ENCODE measurements around the gene BCL7A.

The BCL7A gene

DNA sequence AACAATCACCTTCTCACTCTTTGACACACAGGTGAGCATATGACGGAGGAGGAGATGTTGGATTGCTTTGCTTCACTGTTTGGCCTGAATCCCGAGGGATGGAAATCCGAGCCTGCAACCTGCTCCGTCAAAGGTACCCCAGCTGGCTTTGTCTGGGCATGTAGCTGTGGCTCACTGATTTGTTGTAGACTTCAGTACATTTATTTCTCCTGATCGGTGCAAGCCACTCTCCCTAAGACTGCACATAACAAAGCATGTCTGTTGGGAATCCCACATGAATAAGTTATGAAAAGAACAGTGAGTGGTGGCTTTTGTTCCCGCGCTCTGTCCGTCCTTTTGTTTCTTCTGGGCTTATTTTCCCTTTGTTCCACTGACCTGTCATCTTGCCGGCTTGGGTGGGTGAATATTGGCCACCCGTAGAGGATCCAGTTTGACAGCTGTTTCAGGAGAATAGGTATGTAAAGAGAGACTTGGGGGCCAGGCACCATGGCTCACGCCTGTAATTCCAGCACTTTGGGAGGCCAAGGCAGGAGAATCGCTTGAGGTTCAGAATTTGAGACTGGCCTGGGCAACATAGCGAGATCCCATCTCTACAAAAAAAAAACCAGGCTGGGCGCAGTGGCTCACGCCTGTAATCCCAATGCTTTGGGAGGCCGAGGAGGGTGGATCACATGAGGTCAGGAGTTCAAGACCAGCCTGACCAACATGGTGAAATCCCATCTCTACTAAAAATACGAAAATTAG lies 20.0 kb upstream of the BCL7A start:
- DNase-seq (ENCODE audit: low read depth in 2 of 2) = no peak

DNA sequence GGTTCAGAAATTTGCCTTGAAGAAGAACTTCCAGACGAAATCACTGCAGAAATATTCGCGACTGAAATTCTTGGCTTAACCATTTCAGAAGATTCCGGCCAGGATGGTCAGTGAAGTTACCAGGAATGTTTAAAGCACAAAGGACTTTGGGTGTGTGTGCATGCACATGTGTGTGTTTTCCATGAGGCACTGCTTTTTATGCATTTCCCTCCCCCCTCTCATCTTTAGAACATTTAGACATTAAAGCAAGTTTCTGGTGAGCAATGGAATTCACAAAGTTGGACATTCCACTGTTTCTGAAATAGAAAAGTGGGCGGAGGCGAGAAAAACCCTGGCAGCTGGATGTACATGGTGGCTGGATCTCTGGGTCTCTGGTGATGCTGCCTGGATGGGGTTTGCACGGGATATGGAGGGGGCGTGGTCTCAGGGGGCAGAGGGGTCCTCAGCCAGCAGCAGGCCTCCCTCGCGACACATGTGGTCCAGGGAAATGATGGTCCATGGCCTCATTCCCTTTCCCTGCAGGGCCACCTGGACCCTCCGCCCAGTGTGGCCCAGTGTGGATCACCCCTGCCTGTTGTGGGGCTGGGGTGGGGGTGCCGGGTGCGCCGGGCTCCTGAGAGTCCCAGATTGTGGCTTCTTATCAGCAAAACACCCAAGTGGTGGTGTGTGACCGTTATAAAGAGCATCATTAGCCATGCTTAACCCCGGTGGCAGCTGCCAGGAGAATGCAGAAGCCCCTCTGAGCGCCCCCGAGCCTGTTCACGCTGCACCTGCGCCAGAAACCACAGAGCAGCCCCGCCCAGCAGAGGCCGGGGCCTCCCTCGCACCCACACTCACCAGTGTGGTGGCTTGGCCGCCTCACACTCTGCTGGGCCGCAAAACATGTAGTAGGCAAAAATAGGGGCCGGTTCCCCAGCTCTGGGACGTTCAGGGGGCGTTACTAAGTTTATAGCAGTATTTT lies 17.8 kb upstream of the BCL7A start:
- DNase-seq (ENCODE audit: low read depth in 2 of 2) = no peak

DNA sequence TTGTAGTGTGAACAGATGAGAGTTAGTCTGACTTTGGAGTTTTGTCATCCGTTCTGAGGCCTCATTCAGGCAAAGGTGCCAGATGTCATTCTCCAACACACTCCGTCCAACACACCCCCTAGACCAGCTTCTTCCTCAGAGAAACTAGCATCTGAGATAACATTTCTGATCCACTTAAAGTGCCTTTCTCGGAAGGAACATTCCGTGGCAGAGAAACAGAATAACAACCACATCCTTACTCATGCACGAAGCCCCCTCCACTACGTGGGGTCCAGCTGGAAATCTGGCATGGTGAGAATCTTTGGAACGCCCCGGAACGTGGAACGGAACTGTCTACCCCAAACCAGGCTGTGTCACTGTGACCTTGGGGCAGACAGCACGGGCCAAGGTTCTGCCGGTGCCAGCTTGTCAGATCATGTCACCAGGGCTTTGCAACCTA lies 17.0 kb upstream of the BCL7A start:
- no peak for DNase-seq (ENCODE audit: low read depth in 2 of 2)

DNA sequence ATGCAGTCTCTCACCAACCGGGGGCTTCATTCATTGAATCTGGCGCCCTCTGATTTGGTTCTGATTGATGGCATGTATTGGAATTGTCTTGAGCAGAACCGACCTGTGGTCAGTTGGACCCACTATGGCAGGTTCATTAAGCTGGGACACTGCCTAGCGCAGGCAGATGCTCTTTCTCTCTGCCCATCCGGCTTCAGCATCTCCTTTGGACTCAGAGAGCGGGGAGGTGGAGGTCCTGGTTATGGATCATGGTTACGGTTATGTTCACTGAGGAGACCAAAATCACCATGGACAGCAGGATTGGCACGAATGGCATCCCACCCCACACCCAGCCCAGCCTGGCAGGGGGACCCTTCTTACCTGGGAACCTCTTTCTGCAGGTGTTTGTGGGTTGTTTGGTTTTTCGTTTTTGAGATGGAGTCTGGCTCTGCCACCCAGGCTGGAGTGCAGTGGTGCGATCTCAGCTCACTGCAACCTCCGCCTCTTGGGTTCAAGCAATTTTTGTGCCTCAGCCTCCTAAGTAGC lies 16.4 kb upstream of the BCL7A start:
- no peak for DNase-seq (ENCODE audit: low read depth in 2 of 2)

DNA sequence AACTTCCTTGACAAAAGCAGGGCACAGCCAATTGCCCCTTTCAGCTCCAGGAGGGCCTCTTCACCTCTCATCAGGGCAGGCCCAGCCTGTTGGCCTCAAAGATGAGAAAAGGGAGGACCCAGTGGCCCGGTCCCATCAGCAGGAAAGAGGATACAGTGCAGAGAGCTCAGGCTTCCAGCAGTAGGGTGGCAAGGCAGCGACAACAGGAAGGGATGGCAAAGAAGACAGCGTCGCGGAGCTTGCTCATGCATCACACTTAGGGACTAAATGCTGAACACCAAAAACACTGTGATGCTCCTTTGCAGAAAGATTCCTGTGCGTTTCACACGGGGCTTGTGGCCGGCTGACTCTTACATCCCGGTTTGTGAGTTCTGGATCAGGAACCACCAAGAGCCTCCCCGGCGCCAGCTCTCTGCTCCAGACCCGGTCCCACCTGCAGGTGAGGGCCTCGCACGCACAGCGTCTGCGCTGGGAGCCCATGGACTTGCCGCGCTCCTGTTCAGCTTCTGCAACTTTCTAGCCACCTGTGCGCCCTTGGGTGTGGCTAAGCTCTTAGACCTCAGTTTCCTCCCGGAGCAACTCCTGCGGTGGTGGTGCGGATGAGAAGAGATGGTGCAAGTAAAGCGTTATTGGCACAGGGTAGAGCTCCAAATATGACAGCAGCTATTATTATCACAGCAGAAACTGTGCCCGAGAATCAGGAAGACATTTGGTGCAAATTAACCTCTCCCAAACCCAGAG lies 15.3 kb upstream of the BCL7A start:
- no peak for DNase-seq (ENCODE audit: low read depth in 2 of 2)

DNA sequence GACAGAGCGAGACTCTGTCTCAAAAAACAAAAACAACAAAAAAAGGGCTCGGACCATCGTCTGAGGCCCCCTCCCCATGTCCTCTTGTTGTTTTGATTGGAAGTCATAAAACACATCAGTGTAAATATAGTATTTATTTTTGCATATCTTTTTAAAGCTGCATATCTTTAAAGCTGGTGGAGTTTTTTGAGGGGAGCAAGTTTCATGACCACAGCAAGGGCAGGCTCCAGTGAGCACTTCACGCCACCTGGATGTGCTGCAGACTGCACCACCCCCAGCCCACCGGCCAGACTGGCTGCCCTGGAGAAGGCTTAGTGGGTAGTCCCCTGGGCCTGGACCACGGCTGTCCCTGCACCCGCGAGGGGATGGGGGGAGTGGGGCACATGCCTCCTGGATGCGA lies 11.9 kb upstream of the BCL7A start:
- DNase-seq (ENCODE audit: low read depth in 2 of 2) = no peak

DNA sequence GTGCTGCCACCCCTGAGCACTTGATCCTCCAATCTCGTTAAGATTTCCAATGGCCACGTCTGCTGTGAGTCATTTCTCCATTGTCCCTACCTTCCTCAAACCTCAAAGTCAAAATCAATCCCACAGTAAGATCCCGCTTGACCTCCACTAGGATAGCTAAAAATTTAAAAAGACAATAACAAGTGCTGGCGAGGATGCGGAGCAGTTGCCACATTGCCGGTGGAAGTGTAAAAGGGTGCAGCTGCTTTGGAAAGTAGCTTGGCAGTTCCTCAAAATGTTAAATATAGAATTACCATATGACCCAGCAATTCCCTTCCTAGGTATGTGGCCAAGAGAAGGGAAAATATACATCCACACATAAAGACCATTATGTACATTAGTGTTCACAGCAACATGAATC lies 9.5 kb upstream of the BCL7A start:
- DNase-seq (ENCODE audit: low read depth in 2 of 2) = no peak

DNA sequence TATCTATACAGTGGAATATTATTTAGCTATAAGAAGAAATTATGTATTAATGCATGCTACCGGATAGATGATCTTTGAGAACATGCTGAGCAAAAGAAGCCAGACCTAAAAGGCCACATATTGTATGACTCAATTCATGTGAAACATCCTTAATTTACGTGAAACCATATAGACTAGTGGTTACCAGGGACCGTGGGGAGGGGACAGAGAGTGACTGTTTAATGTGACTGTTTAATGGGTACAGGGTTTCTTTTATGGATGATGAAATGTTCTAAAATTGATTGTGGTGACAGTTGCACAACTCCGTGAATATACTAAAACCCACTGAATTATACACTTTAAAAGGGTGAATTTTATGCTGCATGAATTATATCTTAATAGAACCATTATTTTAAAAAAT lies 8.5 kb upstream of the BCL7A start:
- no peak for DNase-seq (ENCODE audit: low read depth in 2 of 2)

DNA sequence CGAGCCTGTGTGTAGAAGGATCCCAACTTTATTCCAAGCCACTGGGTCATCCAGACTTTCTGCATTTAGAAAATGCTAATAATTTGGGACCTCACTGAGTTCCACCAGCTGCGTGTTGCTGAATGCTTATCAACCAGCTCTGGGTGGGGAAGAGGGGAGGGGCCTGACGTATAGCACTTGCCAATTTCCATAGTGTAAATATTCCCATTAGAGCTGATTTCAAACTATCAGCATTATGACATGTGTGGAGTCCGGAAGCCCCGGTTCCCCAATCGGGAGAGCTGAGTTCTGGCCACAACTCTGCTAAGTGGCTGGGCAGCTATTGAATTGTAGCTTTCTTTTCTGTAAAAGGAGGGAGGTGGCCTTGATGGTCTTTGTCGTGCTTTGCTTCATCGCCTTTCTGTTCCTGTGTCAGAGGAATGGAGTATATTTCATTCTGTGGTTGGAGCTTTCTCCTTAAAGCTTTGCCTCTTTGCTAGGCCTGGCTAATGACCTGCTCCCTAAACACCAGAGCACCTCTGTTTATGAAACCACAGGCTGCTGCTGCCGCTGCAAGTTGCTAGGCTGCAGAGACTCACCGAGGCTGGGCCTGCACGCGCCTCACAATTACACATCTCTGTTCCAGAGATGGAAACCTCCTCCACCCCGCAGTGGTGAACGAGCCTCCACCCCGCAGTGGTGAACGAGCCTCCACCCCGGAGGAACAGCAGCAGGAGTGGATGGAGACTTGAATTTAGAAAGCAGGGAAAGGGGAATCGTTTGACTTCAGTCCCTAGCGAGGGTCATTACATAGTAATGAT lies 7.7 kb upstream of the BCL7A start:
- no peak for DNase-seq (ENCODE audit: low read depth in 2 of 2)

DNA sequence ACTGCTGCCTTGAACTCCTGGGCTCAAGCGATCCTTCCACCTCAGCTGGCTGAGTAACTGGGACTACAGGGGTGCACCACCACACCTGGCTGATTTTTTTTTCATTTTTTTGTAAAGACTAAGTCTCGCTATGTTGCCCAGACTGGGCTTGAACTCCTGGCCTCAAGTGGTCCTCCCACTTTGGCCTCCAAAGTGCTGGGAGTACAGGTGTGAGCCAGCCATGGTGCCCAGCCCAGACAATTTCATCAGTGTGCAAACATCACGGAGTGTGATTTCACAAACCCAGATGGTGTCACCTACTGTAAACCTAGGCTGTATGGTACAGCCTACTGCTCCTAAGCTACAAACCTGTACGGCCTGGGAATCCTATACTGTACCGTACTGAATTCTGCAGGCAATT lies 6.9 kb upstream of the BCL7A start:
- DNase-seq (ENCODE audit: low read depth in 2 of 2) = no peak

DNA sequence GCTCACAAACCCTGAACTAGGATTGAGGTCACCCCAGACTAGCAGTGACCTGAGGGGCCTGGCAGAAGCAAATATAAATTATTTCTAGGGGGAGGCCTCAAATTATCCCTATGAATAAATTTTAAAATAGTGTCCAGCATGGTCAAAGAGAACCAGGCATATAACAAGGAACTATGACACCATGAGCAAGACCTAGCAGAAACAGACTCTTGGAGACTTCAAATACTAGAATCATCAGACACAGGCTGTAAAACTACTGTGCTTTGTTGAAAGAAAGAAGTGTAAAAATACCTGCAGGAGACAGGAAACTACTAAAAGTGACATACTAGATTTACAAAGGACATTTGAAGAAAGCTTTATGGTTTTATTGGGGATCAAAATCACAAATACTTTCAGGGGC lies 3.2 kb upstream of the BCL7A start:
- DNase-seq (ENCODE audit: low read depth in 2 of 2) = no peak

DNA sequence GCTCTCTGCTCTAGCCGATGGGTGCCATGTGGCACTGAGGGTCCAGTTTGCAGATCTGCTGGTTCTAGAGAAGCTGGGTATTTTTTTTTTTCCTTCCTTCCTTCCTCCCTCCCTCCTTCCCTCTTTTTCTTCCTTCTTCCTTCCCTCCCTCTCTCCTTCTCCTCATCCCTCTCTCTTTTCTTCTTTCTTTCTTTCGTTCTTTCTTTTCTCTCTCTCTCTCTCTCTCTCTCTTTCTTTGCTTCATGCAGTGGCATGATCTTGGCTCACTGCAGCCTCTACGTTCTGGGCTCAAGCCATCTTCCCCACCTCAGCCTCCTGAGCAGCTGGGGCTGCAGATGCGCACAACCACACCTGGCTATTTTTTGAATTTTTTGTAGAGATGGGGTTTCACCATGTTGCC lies 2.7 kb upstream of the BCL7A start:
- no peak for DNase-seq (ENCODE audit: low read depth in 2 of 2)

DNA sequence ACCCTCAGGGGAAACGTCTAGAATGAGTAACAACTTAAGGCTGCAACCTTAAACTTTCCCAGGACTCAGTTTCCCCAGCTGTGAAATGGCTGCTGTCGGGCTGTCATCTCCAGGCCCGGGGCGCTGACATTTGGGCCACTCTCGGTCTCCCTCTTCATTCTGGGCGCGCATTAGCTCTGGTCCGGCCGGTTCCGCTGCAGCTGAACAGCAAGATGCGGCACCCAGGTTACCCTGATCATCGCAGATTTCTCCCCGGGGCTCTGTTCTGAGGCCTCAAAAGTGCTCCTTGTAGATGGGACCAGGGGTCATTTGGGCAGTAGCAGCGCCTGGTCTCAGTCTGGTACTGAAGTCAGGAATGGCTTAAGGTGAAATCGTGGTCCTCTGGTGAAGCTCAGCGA lies 890 bp upstream of the BCL7A start:
- DNase-seq (ENCODE audit: low read depth in 2 of 2) = no peak

DNA sequence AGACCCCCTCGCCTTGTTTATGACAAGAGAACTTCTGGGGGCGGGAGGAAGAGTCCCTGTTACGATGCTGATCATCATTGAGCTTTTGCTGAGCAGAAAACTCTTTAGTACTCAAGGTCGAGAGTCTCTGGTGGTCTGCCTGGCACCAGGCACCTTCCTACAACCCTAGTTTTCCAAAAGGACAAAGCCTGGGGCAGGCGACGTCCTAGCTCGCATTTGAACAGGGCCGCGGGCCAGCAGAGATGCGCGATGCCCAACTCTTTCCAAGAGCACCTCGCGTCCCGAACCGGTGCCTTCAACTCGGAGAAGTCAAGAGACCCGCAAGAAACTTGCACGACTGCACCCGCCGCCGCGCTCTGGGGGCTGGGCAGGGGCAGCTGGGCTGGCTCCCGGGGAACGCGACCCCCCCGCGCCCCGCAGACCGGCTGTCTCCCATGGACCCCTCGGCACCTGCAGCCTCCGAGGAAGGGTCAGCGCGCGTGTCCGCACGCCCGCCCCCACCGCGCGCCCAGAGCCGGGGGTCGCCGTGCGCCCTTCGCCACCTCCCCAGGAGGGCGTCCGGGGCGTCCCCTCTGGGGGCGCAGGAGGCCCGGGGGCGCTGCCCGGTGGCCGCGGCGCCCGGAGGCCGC lies 377 bp upstream of the BCL7A start:
- DNase-seq (ENCODE audit: low read depth in 2 of 2) = no peak

DNA sequence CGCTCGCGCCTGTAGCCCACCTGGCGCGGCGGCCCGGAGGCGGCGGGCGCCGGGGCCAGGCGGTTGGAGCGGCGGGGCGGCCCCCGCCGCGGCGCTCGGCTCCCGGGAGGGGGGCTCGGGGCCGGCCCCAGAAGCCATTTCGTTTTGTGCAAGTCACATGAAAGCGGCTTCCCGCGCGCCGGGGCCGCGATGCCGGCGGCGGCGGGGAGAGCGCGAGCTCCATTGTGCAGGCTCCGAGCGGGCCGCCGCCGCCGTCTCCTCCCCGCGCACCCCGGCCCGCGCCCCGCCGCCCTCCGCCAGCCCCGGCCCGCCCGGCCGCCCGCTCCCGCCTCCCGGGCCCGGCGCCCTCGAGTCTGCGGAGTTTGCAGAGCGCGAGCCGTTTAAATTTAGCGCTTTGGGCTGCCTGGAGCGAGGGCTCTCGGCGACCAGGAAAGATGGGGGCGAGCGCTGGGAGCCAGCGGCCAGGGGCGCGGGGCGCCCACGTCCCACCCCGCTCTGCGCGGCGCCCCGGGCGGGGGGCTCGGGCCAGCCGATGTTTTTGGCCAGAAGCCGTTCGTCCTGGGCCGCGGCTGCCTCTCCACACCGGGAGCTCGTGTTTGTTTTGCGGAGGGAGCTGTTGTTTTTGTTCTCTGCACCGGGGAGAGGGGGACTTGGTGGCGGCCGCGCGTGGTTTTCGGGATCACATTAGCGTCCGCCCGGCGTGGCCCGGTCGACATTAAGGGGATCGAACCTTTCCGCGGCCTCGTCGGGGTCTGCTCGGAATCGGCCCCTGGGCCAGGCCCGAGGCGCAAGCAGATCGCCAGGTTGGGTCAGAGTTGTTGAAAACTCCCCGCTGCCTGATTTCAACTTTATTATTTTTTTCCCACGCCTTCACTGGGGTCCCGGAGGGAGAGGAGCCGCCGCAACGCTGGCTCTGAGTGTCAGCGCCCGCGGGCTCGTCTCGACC lies 982 bp downstream of the BCL7A start:
- DNase-seq (ENCODE audit: low read depth in 2 of 2) = no peak

DNA sequence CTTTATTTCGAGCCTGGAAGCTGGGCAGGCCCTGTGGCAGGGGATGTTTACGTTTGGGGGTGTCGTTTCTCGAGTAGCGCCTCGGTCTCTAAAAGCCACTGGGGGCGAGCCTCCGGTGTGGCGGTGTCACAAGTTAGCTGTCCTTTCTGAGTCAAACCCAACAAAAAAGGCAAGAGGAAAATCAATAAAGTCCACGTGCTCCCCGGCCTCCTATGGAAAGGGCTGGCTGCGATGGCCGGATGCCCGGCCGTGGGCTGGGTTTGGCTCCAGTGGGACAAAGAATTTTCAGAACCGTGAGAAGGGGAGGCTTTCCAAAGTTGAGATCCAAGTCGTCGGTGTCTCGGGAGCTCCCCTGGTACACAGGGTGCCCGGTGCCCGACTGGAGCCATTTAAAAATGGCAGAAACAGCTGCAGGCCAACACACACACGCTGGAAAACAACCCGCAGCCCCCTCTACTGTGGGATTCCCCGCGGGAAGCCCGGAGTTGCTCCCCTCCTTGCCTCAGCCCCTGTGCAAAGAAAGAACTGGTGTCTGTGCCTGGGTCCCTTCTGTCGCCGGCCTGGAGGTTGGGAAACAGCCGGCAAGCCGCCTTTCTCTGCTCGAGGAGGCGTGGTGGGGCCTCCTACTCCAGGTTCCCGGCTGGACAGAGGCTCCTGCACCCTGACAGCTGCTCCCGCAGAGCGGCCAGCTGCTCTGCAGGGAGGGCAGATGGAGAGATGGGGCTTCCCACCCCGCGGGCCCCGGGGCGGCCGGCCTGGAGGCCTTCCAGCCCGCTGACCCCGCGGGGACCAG lies 1.9 kb downstream of the BCL7A start:
- no peak for DNase-seq (ENCODE audit: low read depth in 2 of 2)

DNA sequence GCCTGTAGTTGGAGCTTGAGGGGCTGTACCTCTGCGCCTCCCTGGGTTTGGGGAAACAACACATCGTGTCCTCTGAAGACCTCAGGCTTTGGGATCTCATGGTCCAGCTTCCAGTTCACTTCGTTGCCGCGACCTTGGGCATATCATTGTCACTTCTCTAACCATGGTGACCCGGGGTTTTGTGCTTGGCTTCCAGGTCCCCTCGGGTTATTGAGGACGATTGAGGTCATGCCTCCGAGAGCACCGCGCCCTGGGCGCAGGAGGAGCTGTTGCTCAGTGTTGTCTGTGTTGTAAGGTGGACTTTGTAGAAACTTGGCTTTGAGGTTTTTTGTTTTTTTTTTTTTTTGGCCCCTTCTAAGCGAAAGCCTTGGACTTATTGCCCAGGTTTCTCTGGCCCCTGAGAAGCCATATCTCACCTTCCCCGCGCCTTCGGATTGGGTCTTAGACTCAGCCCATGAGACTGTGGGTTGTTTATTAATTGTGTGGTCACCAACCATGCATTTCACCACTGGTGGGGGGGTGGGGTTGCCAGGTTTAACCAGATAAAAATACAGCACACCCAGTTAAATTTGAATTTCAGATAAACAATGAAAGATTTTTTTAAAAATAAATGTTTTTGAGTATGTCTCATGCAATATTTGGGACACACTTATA lies 2.6 kb downstream of the BCL7A start:
- no peak for DNase-seq (ENCODE audit: low read depth in 2 of 2)

DNA sequence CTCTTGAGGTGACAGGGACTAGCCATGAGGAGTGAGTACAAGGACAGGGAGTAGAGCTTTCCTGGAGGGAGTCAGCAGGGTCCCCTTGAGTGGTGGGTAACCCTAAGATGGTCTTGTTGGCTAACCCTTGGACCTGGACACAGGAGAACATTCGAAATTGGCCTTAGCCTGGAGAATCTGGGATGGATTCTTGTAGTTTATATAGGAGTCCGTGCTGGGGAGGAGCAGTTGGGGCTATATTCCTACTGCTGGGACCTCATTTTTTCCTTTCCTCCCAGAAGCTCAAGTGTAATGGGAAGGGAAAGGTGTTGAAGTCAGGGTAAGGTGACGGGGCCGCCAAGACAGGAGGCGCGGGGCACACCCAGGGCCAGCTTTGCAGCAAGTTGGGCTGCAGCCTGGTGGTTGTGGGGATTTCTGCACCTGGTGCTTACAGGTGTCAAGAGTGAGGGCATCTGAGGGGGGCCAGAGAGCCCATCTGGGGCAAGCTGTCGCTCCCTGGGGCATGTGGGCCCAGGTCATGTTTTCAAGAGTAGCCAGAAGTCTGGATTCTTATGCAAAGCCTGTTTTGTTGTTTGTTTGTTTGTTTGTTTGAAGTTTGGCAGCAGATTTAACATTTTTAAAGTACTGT lies 5.1 kb downstream of the BCL7A start:
- no peak for DNase-seq (ENCODE audit: low read depth in 2 of 2)
